ENCODE data around the gene MYL2. TPM values are rescaled to one million over a fixed set of nuclear protein-coding genes. Genes with fewer than 3 reads are reported as not detected.

MYL2 gene
- total and polyA plus RNA-seq, 4 donors = 0.22 TPM; not detected in 3

DNA sequence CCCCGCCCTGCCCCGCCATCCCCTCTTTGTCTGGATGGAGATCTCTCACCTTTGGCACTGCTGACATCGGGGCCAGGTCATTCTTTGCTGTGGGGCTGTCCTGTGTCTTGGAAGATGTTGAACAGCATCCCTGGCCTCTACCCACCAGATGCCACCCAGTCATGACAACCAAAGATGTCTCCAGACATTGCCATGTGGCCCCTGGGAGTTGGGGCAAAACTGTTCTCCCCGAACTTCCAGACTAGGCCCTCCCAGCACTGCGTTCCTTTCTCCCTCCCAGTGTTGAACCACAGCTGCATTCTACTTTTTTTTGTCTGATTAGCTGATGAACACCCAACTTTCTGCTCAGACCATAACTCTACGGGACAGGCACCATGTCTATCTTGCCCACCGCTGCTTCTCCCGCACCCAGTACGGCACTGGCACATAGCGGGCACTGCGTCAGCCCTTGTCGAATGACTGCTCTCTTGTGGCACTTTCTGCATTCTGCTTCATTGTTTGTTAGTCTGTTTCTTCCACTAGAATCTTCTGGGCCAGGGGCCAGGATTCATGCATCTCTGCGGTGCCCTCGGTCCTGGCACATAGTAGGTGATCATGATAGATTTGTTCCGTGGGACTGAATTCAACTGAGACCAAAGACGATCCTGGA, 13.1 kb upstream of the MYL2 start:
- TF ChIP-seq, protein P1, sequence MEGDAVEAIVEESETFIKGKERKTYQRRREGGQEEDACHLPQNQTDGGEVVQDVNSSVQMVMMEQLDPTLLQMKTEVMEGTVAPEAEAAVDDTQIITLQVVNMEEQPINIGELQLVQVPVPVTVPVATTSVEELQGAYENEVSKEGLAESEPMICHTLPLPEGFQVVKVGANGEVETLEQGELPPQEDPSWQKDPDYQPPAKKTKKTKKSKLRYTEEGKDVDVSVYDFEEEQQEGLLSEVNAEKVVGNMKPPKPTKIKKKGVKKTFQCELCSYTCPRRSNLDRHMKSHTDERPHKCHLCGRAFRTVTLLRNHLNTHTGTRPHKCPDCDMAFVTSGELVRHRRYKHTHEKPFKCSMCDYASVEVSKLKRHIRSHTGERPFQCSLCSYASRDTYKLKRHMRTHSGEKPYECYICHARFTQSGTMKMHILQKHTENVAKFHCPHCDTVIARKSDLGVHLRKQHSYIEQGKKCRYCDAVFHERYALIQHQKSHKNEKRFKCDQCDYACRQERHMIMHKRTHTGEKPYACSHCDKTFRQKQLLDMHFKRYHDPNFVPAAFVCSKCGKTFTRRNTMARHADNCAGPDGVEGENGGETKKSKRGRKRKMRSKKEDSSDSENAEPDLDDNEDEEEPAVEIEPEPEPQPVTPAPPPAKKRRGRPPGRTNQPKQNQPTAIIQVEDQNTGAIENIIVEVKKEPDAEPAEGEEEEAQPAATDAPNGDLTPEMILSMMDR (IDR thresholded peaks at IDR 0.05; ENCODE audit: low read depth, low read length, missing input control) = no peak
- no peak for TF ChIP-seq FOXA1 (IDR thresholded peaks at IDR 0.05)
- no peak for TF ChIP-seq EGR1 (IDR thresholded peaks at IDR 0.05; ENCODE audit: low read depth in 2 of 2)
- TF ChIP-seq GABPA (IDR thresholded peaks at IDR 0.05 in 1 of 2, conservative IDR thresholded peaks at IDR 0.05 in 1 of 2) = no peak
- Histone ChIP-seq H3K27me3 (ENCODE audit: control insufficient read depth in 4 of 4, insufficient read depth in 4 of 4, low read length in 3 of 4) (no peaks in the 10 kb centered on the region), H3K4me3 (ENCODE audit: low read depth in 1 of 3, low read length in 3 of 3) (no peak overlapping the region), H3K9ac (ENCODE audit: low read depth in 1 of 2, low read length in 2 of 2) (no peak overlapping the region), H3K27ac (ENCODE audit: low read depth in 1 of 2, low read length in 2 of 2) (no peak overlapping the region), H3K9me3 (ENCODE audit: control insufficient read depth in 4 of 4, low read length in 3 of 4) (no peaks in the 10 kb centered on the region), H3K36me3 (ENCODE audit: control insufficient read depth in 4 of 4, insufficient read depth in 3 of 4, low read depth in 1 of 4, low read length in 3 of 4) (no peaks in the 10 kb centered on the region), H3K4me1 (ENCODE audit: control insufficient read depth in 4 of 4, insufficient read depth in 4 of 4, low read length in 3 of 4) (peaks cover 0 to 3% (median 0%) of the 10 kb centered on the region in 4 donors)
- no peak for DNase-seq (ENCODE audit: low spot score)
- WGBS = 91% methylated on average over 16 of the region's 16 CpGs

DNA sequence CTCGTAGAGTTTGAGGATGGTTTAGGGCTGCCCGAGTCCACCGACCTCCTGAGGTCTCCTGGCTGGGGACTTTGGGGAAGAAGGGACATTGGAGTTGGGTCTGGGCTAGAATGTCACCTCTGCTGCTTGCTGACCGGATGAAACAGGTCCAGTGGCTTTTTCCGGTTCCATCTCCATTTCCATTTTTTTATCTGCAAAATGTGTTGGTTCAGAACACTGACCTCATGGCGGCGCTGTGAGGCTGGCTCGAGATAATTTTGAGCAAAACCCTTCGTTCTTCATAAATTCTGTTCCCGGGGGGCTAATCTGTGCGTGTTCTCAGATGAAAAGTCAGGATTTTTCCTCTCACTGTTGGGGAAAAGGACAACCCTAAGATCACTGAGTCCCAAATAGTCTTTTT, 11.7 kb upstream of the MYL2 start:
- TF ChIP-seq FOXA1 (IDR thresholded peaks at IDR 0.05) (no peak), YY1 (IDR thresholded peaks at IDR 0.05) (no peak)
- TF ChIP-seq, protein P2, sequence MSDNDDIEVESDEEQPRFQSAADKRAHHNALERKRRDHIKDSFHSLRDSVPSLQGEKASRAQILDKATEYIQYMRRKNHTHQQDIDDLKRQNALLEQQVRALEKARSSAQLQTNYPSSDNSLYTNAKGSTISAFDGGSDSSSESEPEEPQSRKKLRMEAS (IDR thresholded peaks at IDR 0.05) = no peak
- no peak for DNase-seq (ENCODE audit: low spot score)
- Histone ChIP-seq H3K27me3 (ENCODE audit: control insufficient read depth in 4 of 4, insufficient read depth in 4 of 4, low read length in 3 of 4) (no peaks in the 10 kb centered on the region), H3K4me3 (ENCODE audit: low read depth in 1 of 3, low read length in 3 of 3) (no peak overlapping the region), H3K9me3 (ENCODE audit: control insufficient read depth in 4 of 4, low read length in 3 of 4) (no peaks in the 10 kb centered on the region), H3K9ac (ENCODE audit: low read depth in 1 of 2, low read length in 2 of 2) (no peak overlapping the region), H3K4me1 (ENCODE audit: control insufficient read depth in 4 of 4, insufficient read depth in 4 of 4, low read length in 3 of 4) (no peaks in the 10 kb centered on the region), H3K36me3 (ENCODE audit: control insufficient read depth in 4 of 4, insufficient read depth in 3 of 4, low read depth in 1 of 4, low read length in 3 of 4) (no peaks in the 10 kb centered on the region), H3K27ac (ENCODE audit: low read depth in 1 of 2, low read length in 2 of 2) (no peak overlapping the region)
- 49% methylated on average over 11 of the region's 11 CpGs for WGBS

DNA sequence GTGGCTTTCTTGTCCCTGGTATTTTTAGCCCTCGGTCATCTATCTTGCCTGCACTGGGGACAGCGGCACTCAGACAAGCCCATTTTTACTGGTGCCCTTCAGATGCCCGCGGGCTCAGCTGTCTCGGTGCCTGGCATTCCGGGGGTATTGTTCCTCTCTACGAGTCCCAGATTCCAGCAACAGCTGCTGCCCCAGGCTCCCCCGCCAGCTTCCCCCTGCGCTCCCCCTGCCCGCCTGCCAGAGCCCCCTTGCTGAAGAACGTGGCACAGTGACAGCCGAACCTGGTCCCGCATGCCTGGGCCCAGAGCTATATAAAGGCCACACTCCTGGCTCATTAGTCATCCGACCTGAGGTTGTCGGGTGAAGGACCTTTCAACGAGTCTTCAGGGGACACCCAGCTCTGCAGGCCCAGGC, 10.9 kb upstream of the MYL2 start:
- Histone ChIP-seq H3K4me1 (ENCODE audit: control insufficient read depth in 4 of 4, insufficient read depth in 4 of 4, low read length in 3 of 4) (no peaks in the 10 kb centered on the region), H3K27ac (ENCODE audit: low read depth in 1 of 2, low read length in 2 of 2) (no peak overlapping the region), H3K36me3 (ENCODE audit: control insufficient read depth in 4 of 4, insufficient read depth in 3 of 4, low read depth in 1 of 4, low read length in 3 of 4) (no peaks in the 10 kb centered on the region), H3K4me3 (ENCODE audit: low read depth in 1 of 3, low read length in 3 of 3) (no peak overlapping the region), H3K9me3 (ENCODE audit: control insufficient read depth in 4 of 4, low read length in 3 of 4) (no peaks in the 10 kb centered on the region), H3K27me3 (ENCODE audit: control insufficient read depth in 4 of 4, insufficient read depth in 4 of 4, low read length in 3 of 4) (no peaks in the 10 kb centered on the region), H3K9ac (ENCODE audit: low read depth in 1 of 2, low read length in 2 of 2) (no peak overlapping the region)
- TF ChIP-seq RXRA (IDR thresholded peaks at IDR 0.05) (no peak), HNF4A (conservative IDR thresholded peaks at IDR 0.05) (no peak), SP1 (IDR thresholded peaks at IDR 0.05) (no peak)
- 77% methylated on average over 16 of the region's 16 CpGs for WGBS
- DNase-seq (ENCODE audit: low spot score) = no peak
